Astrocyte (in vitro differentiated cells and primary cell): ENCODE results near the gene MAST3.

Source experiments
- EZH2 ChIP-seq: IDR thresholded peaks from 2 replicates; pipeline ENCODE4 v1.6.1; 2012; ENCODE audit warnings: mild to moderate bottlenecking, low read length, inconsistent platforms; ENCODE audit not compliant: insufficient read depth
- TF ChIP-seq, protein P1 (sequence below): IDR thresholded peaks from 2 replicates; pipeline ENCODE4 v1.5.1; 2011; ENCODE audit warnings: low read depth, mild to moderate bottlenecking, inconsistent platforms, low read length, moderate library complexity; ENCODE audit not compliant: insufficient read depth

DNA sequence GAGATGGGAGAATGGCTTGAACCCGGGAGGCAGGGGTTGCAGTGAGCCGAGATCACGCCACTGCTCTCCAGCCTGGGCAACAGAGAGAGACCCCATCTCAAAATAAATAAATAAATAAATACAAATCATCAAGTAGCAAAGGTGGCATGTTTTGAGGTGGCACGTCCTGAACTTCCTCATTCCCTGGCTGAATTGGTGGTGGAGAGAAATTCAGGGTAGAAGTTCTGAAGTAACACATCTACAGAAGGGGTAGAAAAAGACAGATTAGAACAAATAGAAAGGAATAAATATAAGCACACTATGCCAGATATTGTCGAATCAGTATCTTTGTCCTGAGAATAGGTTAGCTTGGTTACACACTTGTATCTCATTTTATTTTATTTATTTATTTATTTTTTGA, 82.4 kb downstream of the MAST3 start:
- TF ChIP-seq, protein P1, sequence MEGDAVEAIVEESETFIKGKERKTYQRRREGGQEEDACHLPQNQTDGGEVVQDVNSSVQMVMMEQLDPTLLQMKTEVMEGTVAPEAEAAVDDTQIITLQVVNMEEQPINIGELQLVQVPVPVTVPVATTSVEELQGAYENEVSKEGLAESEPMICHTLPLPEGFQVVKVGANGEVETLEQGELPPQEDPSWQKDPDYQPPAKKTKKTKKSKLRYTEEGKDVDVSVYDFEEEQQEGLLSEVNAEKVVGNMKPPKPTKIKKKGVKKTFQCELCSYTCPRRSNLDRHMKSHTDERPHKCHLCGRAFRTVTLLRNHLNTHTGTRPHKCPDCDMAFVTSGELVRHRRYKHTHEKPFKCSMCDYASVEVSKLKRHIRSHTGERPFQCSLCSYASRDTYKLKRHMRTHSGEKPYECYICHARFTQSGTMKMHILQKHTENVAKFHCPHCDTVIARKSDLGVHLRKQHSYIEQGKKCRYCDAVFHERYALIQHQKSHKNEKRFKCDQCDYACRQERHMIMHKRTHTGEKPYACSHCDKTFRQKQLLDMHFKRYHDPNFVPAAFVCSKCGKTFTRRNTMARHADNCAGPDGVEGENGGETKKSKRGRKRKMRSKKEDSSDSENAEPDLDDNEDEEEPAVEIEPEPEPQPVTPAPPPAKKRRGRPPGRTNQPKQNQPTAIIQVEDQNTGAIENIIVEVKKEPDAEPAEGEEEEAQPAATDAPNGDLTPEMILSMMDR: no peak
- no peak for TF ChIP-seq EZH2
